T-helper 1 cell (primary cell): ENCODE measurements around the gene PACSIN1.

Experiments used
- DNase-seq, 5 donors: peaks; one replicate each; pipeline ENCODE4 v3.0.0-alpha.2; 2012 to 2020
- total RNA-seq, 4 donors: gene quantifications; one replicate each; lab custom pipeline; 2026; lab: John Stamatoyannopoulos, UW

The PACSIN1 gene
- total RNA-seq, result 1.6 to 4.4 (median 3.0) reads per million in 4 donors

GRCh38 chr6:34465531-34466241 is at the start of gene PACSIN1:
PACSIN1 (plus strand) TSS chr6:34466076; CDS start chr6:34526306, 60,230 bp downstream.
- DNase-seq, result no peak

GRCh38 chr6:34416877-34417371 is 49.0 kb upstream of the PACSIN1 start:
- DNase-seq, result no peak

- no peak for DNase-seq
Observed at GRCh38 chr6:34418367-34418766, 47.5 kb upstream of the PACSIN1 start.

GRCh38 chr6:34423254-34423653 is 42.6 kb upstream of the PACSIN1 start:
- DNase-seq, result no peak

- DNase-seq, result no peak
Observed at GRCh38 chr6:34424200-34425131, 41.4 kb upstream of the PACSIN1 start.

GRCh38 chr6:34425132-34425497 is 40.8 kb upstream of the PACSIN1 start:
- DNase-seq, result no peak

GRCh38 chr6:34425498-34426410 is 40.1 kb upstream of the PACSIN1 start, which contains the start of gene RPS10:
RPS10 (minus strand) TSS chr6:34426069; CDS start chr6:34425221, 848 bp downstream.
- DNase-seq, result peak; percentile 77 to 92 (median 82)

GRCh38 chr6:34435916-34436315 is 30.0 kb upstream of the PACSIN1 start:
- DNase-seq, result no peak

- DNase-seq, result no peak
Observed at GRCh38 chr6:34436803-34437643, 28.9 kb upstream of the PACSIN1 start.

- no peak for DNase-seq
Observed at GRCh38 chr6:34437644-34437970, 28.3 kb upstream of the PACSIN1 start.

- no peak for DNase-seq
Observed at GRCh38 chr6:34438705-34439104, 27.2 kb upstream of the PACSIN1 start.

GRCh38 chr6:34439442-34439841 is 26.4 kb upstream of the PACSIN1 start:
- no peak for DNase-seq

GRCh38 chr6:34441526-34441925 is 24.4 kb upstream of the PACSIN1 start:
- no peak for DNase-seq

- no peak for DNase-seq
Observed at GRCh38 chr6:34445313-34445860, 20.5 kb upstream of the PACSIN1 start.

- DNase-seq, result no peak
Observed at GRCh38 chr6:34447386-34447785, 18.5 kb upstream of the PACSIN1 start.

GRCh38 chr6:34447910-34448309 is 18.0 kb upstream of the PACSIN1 start:
- no peak for DNase-seq

- no peak for DNase-seq
Observed at GRCh38 chr6:34451192-34451591, 14.7 kb upstream of the PACSIN1 start.

GRCh38 chr6:34455831-34456230 is 10.0 kb upstream of the PACSIN1 start:
- DNase-seq, result no peak

GRCh38 chr6:34457382-34457741 is 8.5 kb upstream of the PACSIN1 start:
- DNase-seq, result no peak

- no peak for DNase-seq
Observed at GRCh38 chr6:34457742-34458735, 7.8 kb upstream of the PACSIN1 start.
